H1 (cell line): ENCODE measurements around the gene NAA10. TPM values are rescaled to one million over a fixed set of nuclear protein-coding genes. Genes with fewer than 3 reads are reported as not detected.

Source experiments
- CTCF ChIA-PET: fragments of 300-600 bp; sonication (Branson Sonifier 250); formaldehyde crosslinking; loops from one replicate; lab custom pipeline; 2021; ENCODE audit not compliant: partially characterized antibody; lab: Charles Lee
- POLR2A ChIA-PET: fragments of 300-600 bp; sonication (Branson Sonifier 250); formaldehyde crosslinking; loops from one replicate; lab custom pipeline; 2021; ENCODE audit warnings: inconsistent platforms; ENCODE audit not compliant: partially characterized antibody; lab: Charles Lee
- DNase-seq, 2 experiments: peaks; one replicate each; pipeline versions ENCODE4 v3.0.0 to v3.0.0-alpha.2; 2010 to 2022; ENCODE audit warnings: low spot score in 2 of 2, low read depth in 1 of 2, mixed read lengths in 1 of 2
- FAIRE-seq: peaks from 2 replicates; lab custom pipeline; 2011; peaks lifted over from hg19 to GRCh38; lab: Jason Lieb, UNC
- H2AFZ ChIP-seq: 2 replicates; pipeline ENCODE4 v1.8.1; 2012; ENCODE audit warnings: low read length, inconsistent platforms
- H2AK5ac ChIP-seq: 2 replicates; pipeline ENCODE4 v1.6.1; 2013; ENCODE audit warnings: low read depth, low read length
- H2BK120ac ChIP-seq: replicated peaks from 2 replicates; pipeline ENCODE3; 2013; ENCODE audit warnings: low read depth, low read length, inconsistent platforms
- H2BK12ac ChIP-seq: 2 replicates; pipeline ENCODE4 v1.6.1; 2013; ENCODE audit warnings: low read depth, low read length
- H2BK15ac ChIP-seq: 2 replicates; pipeline ENCODE4 v1.6.1; 2013; ENCODE audit warnings: low read length
- H2BK20ac ChIP-seq: 2 replicates; pipeline ENCODE4 v1.6.1; 2013; ENCODE audit warnings: low read length
- H2BK5ac ChIP-seq: 2 replicates; pipeline ENCODE4 v1.6.1; 2013; ENCODE audit warnings: low read depth, low read length
- H3K14ac ChIP-seq: 2 replicates; pipeline ENCODE4 v1.6.1; 2013; ENCODE audit warnings: inconsistent platforms; ENCODE audit not compliant: insufficient read length
- H3K18ac ChIP-seq: 2 replicates; pipeline ENCODE4 v1.6.1; 2013; ENCODE audit warnings: low read length; ENCODE audit errors: extremely low read depth
- H3K23ac ChIP-seq: 2 replicates; pipeline ENCODE4 v1.6.1; 2013; ENCODE audit warnings: inconsistent platforms; ENCODE audit not compliant: insufficient read length
- H3K23me2 ChIP-seq: 2 replicates; pipeline ENCODE4 v1.6.1; 2013; ENCODE audit warnings: low read depth, low read length
- H3K27ac ChIP-seq: 2 replicates; pipeline ENCODE4 v1.6.1; 2011; ENCODE audit warnings: low read depth, low read length, inconsistent platforms
- H3K27me3 ChIP-seq, 4 experiments: replicated peaks in 1 of 4; 1 replicate in 1 of 4; 2 replicates in 3 of 4; pipeline versions ENCODE4 v1.6.1 to v1.8.1; 2011 to 2013; ENCODE audit warnings: low read length in 3 of 4, mild to moderate bottlenecking in 3 of 4, inconsistent platforms in 2 of 4, mixed read lengths in 2 of 4, moderate library complexity in 1 of 4; ENCODE audit not compliant: control insufficient read depth in 3 of 4, insufficient read depth in 3 of 4; ENCODE audit errors: extremely low read depth in 1 of 4
- H3K36me3 ChIP-seq, 4 experiments: 2 replicates each; pipeline versions ENCODE4 v1.6.1 to v1.8.1; 2011 to 2013; ENCODE audit warnings: mild to moderate bottlenecking in 4 of 4, low read length in 3 of 4, moderate library complexity in 2 of 4, control low read depth in 1 of 4, inconsistent platforms in 1 of 4; ENCODE audit not compliant: insufficient read depth in 4 of 4, control insufficient read depth in 2 of 4
- H3K4ac ChIP-seq: replicated peaks from 2 replicates; pipeline ENCODE3; 2013; ENCODE audit warnings: low read length, low read depth, mixed read lengths, inconsistent platforms; ENCODE audit not compliant: insufficient read length
- H3K4me1 ChIP-seq, 4 experiments: replicated peaks in 1 of 4; 1 replicate in 1 of 4; 2 replicates in 3 of 4; pipeline versions ENCODE4 v1.6.1 to v1.8.1; 2011 to 2013; ENCODE audit warnings: low read length in 3 of 4, inconsistent platforms in 2 of 4, mixed read lengths in 1 of 4; ENCODE audit not compliant: insufficient read depth in 4 of 4, control insufficient read depth in 3 of 4
- H3K4me2 ChIP-seq, 2 experiments: 2 replicates each; pipeline versions ENCODE4 v1.6.1 to v1.8.1; 2011 to 2013; ENCODE audit warnings: low read depth in 2 of 2, low read length in 2 of 2, control low read depth in 1 of 2, inconsistent platforms in 1 of 2, mild to moderate bottlenecking in 1 of 2; ENCODE audit not compliant: insufficient read depth in 1 of 2
- H3K4me3 ChIP-seq, 4 experiments: fragments of 200-600, 300-600 bp in 1 of 4; sonication (generic), shearing (Covaris generic), sonication (Bioruptor Twin) in 1 of 4; 2 replicates each; pipeline versions ENCODE4 v1.5.1 to v1.8.1; 2011 to 2016; ENCODE audit warnings: low read length in 4 of 4, low read depth in 3 of 4, control low read depth in 2 of 4, inconsistent platforms in 2 of 4, mild to moderate bottlenecking in 2 of 4, mixed read lengths in 1 of 4, moderate library complexity in 1 of 4; ENCODE audit not compliant: insufficient read depth in 2 of 4; ENCODE audit errors: extremely low read depth in 1 of 4
- H3K56ac ChIP-seq: replicated peaks from 2 replicates; pipeline ENCODE3; 2013; ENCODE audit warnings: low read depth, mild to moderate bottlenecking, mixed read lengths, low read length, inconsistent platforms; ENCODE audit not compliant: insufficient read length
- H3K79me1 ChIP-seq: 2 replicates; pipeline ENCODE4 v1.6.1; 2013; ENCODE audit warnings: low read depth, low read length, control low read depth
- H3K79me2 ChIP-seq, 2 experiments: 2 replicates each; pipeline versions ENCODE4 v1.6.1 to v1.8.1; 2012 to 2013; ENCODE audit warnings: low read length in 2 of 2, mild to moderate bottlenecking in 2 of 2, inconsistent platforms in 1 of 2; ENCODE audit not compliant: insufficient read depth in 2 of 2, control insufficient read depth in 1 of 2
- H3K9ac ChIP-seq, 4 experiments: replicated peaks in 1 of 4; 1 replicate in 1 of 4; 2 replicates in 3 of 4; pipeline versions ENCODE4 v1.6.1 to v1.8.1; 2011 to 2013; ENCODE audit warnings: low read depth in 3 of 4, low read length in 3 of 4, control low read depth in 2 of 4, mild to moderate bottlenecking in 2 of 4, moderate library complexity in 2 of 4, inconsistent platforms in 1 of 4; ENCODE audit errors: extremely low read depth in 1 of 4
- H3K9me3 ChIP-seq, 2 experiments: 2 replicates each; pipeline versions ENCODE4 v1.6.1 to v1.8.1; 2012 to 2013; ENCODE audit warnings: mild to moderate bottlenecking in 2 of 2, moderate library complexity in 2 of 2, control low read depth in 1 of 2, inconsistent platforms in 1 of 2, low read depth in 1 of 2, low read length in 1 of 2, mixed read lengths in 1 of 2; ENCODE audit not compliant: insufficient read depth in 2 of 2
- H4K20me1 ChIP-seq, 2 experiments: replicated peaks in 1 of 2; 2 replicates each; pipeline versions ENCODE3 to v1.8.1; 2011 to 2013; ENCODE audit warnings: inconsistent platforms in 2 of 2, low read length in 2 of 2, mild to moderate bottlenecking in 1 of 2; ENCODE audit not compliant: insufficient read depth in 2 of 2, control insufficient read depth in 1 of 2
- H4K5ac ChIP-seq: 2 replicates; pipeline ENCODE4 v1.6.1; 2013; ENCODE audit warnings: low read length, low read depth, mixed read lengths, inconsistent platforms; ENCODE audit not compliant: insufficient read length
- H4K8ac ChIP-seq: 2 replicates; pipeline ENCODE4 v1.8.0; 2013; ENCODE audit warnings: mild to moderate bottlenecking, moderate library complexity, low read length, inconsistent platforms; ENCODE audit not compliant: insufficient read depth; ENCODE audit errors: extremely low read depth
- H4K91ac ChIP-seq: replicated peaks from 2 replicates; pipeline ENCODE3; 2013; ENCODE audit warnings: low read length, mixed read lengths, inconsistent platforms; ENCODE audit not compliant: insufficient read length
- CEBPB ChIP-seq: IDR thresholded peaks from 2 replicates; pipeline ENCODE4 v1.6.1; 2012; ENCODE audit warnings: low read depth, low read length
- HDAC6 ChIP-seq: IDR thresholded peaks from one replicate; pipeline ENCODE4 v1.7.1; 2012; ENCODE audit warnings: low read depth, mild to moderate bottlenecking, inconsistent platforms, low read length, moderate library complexity
- WGBS, 2 experiments: shearing (Covaris generic) in 1 of 2; methylation state at CpG; one replicate each; pipeline versions ENCODE4 v1.1.6 to v1.1.7; 2013 to 2015; ENCODE audit warnings: low lambda C conversion rate in 2 of 2, mixed read lengths in 2 of 2, inconsistent platforms in 1 of 2, low coverage in 1 of 2, missing lambda C conversion rate in 1 of 2; ENCODE audit not compliant: insufficient replicate concordance in 2 of 2, insufficient coverage in 1 of 2, insufficient read length in 1 of 2; ENCODE audit errors: extremely low coverage in 1 of 2, missing lambda C conversion rate in 1 of 2; 5-methylcytosine and 5-hydroxymethylcytosine counted together
- polyA plus RNA-seq, 7 experiments: library from polyadenylated mRNA; depleted of rRNA in 3 of 7; stranded (reverse) in 5 of 7; unstranded in 2 of 7; fragments of >200 nt in 5 of 7; fragments of 200-250 nt in 2 of 7; gene quantifications; 1 replicate in 5 of 7; 2 replicates in 1 of 7; 4 replicates in 1 of 7; pipeline versions ENCODE4 v1.2.1 to v1.2.3, GENCODE V29; 2011 to 2013; ENCODE audit warnings: missing spikeins in 2 of 7, mixed read lengths in 2 of 7
- total RNA-seq: library from RNA; stranded (reverse); fragmentation: NEBNext Ultra II Directional; extraction: Animal tissue kit (Norgen Biotek cat#: 25700); gene quantifications from 2 replicates; pipeline ENCODE4 v1.2.1, GENCODE V29; 2021
- TF ChIP-seq, protein P1 (sequence below): IDR thresholded peaks from 2 replicates; pipeline ENCODE4 v1.6.1; 2012; ENCODE audit warnings: low read length, inconsistent platforms

The NAA10 gene
- total and polyA plus RNA-seq, 2 of the 8 experiments (the other 6 are each of a cell fraction or from before 2014, with no cell fraction given) = 80.4 to 98.8 TPM

DNA sequence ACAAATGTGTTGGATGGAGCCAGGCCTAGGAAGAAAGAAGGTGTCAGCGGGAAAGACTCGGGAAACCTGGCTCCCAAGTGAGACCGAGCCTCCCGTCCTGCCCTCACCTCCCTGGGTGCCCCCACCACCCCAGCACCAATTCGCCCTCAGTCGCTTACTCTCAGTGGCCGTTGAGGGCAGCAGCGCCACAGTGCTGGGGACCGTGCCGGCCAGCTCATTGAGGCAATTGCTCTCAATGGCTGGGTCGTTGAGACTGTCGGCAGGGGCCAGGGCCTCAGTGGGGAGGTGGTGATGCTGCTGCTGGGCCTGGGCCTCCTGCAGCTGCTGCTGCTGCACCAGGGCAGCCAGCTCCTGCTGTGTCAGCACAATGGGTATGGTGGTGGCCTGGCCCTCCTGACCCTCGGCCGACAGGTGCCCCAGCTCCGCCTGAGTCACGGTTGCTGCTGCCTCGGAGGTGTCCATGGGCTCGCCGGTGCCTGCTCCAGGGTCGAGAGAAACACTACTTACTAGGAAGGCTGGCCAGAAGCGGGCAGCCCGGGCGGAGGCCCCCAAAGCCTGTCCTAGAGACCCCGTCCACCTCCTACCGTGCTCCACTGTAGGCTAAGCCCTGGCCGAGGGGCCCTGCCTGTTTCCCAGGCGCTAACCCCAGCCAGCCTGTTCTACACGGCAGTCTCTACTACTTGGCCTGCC, 17.0 kb upstream of the NAA10 start:
- Histone ChIP-seq H2BK15ac (no peak overlapping the region), H2AFZ (no peak overlapping the region), H2BK12ac (no peak overlapping the region), H3K79me2 (no peaks in the 10 kb centered on the region), H3K9me3 (no peaks in the 10 kb centered on the region), H2BK120ac (no peak overlapping the region), H4K8ac (no peak overlapping the region), H3K56ac (no peak overlapping the region), H3K9ac (no peak overlapping the region), H4K20me1 (peaks cover 0 to 4% of the 10 kb centered on the region in 2 experiments), H3K23me2 (no peaks in the 10 kb centered on the region), H3K36me3 (peaks cover 26 to 68% (median 49%) of the 10 kb centered on the region in 4 experiments; a peak in 7 of 8 replicates), H2BK5ac (no peak overlapping the region), H3K23ac (no peak overlapping the region), H3K4ac (no peak overlapping the region), H3K4me1 (peaks cover 0 to 11% (median 1%) of the 10 kb centered on the region in 4 experiments; a peak in 3 of 7 replicates), H3K4me2 (no peak overlapping the region), H3K18ac (no peak overlapping the region), H3K79me1 (no peaks in the 10 kb centered on the region), H2BK20ac (no peak overlapping the region), H3K27ac (no peak overlapping the region), H2AK5ac (no peak overlapping the region), H4K5ac (no peak overlapping the region), H3K4me3 (no peak overlapping the region), H3K27me3 (no peaks in the 10 kb centered on the region), H4K91ac (no peak overlapping the region), H3K14ac (no peak overlapping the region)
- TF ChIP-seq, protein P1, sequence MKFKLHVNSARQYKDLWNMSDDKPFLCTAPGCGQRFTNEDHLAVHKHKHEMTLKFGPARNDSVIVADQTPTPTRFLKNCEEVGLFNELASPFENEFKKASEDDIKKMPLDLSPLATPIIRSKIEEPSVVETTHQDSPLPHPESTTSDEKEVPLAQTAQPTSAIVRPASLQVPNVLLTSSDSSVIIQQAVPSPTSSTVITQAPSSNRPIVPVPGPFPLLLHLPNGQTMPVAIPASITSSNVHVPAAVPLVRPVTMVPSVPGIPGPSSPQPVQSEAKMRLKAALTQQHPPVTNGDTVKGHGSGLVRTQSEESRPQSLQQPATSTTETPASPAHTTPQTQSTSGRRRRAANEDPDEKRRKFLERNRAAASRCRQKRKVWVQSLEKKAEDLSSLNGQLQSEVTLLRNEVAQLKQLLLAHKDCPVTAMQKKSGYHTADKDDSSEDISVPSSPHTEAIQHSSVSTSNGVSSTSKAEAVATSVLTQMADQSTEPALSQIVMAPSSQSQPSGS = no peak
- TF ChIP-seq CEBPB (no peak), HDAC6 (no peak)
- CTCF ChIA-PET = interaction anchor here (1.2 to 11.1 kb wide), 5 partner anchors 14 to 188 kb away, joined by 3 to 272 read pairs (median 5); partner anchors contain the start of genes ARHGAP4, HCFC1, NAA10 and PLXNB3
- POLR2A ChIA-PET = interaction anchor here (0.9 to 1.7 kb wide), 6 partner anchors 9 to 68 kb away, joined by 3 to 7 read pairs (median 3); partner anchors contain the start of gene ARHGAP4
- 93% methylated on average over 13 of the region's 28 CpGs; no CpG with 5 or more reads in 1 of the 2 experiments for WGBS, 2 experiments
- no peak for DNase-seq
- no peak for FAIRE-seq
